ENCODE data around the gene PRR14. TPM values are rescaled to one million over a fixed set of nuclear protein-coding genes. Genes with fewer than 3 reads are reported as not detected.
A peak's percentile ranks its signal among the peaks of the same experiment; 100 is the strongest.

The PRR14 gene
- polyA plus RNA-seq, 5 donors = 38.7 to 48.3 (median 43.6) TPM

DNA sequence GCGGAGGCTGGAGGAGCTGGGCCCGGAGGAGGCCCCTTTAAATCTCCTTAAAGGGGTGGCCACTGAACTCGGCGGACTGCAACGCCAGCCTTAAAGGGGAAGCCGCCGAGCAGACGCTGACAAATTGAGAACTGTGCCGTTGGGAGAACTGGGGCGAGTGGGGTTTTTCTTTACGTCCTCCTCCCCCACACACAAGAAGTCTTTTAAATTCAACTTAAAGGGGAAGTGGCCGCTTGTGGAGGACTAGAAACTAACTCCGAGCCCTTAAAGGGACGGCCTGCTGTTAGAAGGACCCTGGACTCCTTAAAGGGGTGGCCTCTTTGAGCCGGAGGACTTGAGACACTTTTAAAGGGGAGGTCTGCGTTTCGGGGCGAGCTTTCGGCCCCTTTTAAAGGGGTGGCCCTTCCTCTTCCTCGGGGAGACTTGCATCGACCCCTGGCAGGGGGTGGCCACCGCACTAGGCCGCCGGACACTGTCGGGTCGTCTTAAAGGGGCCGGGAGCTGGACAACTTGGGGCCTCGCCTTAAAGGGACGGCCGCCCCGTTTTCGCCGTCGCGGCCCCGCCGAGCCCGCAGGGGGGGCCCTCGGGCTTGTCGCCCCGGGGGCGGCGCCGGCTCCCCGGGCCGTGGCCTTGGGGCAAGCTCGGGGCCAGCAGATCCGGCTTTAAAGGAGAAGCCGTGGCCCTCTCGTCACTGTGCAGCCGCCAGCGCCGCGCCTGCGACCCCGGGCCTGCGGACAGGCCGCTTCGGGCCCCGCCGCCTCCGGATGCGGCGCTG, 8.2 kb downstream of the PRR14 start:
- no peak for DNase-seq

- peak in 1 of 2 donors; percentile 21 for DNase-seq
Measured at GRCh38 chr16:30659507-30660423, 9.0 kb downstream of the PRR14 start.

GRCh38 chr16:30660424-30661261, 9.9 kb downstream of the PRR14 start:
- DNase-seq = no peak

DNA sequence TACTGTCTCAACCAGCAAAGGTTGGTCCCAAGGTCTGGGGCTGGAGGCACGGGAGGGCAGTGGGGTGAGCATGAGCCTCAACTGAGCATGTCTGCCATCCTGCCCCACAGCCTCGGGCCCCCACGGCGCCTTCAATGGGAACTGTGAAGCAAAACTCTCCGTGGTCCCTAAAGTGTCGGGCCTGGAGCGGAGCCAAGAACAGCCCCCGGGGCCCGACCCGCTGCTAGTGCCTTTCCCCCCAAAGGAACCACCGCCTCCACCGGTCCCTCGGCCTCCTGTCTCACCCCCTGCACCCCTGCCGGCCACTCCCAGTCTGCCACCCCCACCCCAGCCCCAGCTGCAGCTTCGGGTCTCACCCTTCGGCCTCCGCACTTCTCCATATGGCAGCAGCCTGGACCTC, 11.7 kb downstream of the PRR14 start:
- DNase-seq = no peak

DNA sequence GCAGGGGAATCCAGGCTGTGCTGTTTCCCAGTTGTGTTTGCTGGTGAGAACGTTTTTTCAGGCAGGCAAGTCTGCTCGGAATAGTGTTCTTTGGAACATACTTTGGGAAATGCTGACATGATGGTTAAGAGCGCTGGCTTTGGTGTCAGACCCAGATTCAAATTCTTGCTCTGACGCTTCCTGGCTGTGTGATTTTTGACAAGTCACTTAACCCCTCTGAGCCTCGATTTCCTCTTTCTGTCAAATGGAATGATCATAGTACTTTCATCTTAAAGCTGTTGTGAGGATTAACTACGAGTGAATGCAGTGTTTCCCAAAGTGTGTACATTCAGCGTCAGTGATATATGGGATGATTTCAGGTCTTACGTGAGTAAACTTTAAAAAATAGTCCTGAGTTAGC, 12.3 kb downstream of the PRR14 start:
- no peak for DNase-seq

DNA sequence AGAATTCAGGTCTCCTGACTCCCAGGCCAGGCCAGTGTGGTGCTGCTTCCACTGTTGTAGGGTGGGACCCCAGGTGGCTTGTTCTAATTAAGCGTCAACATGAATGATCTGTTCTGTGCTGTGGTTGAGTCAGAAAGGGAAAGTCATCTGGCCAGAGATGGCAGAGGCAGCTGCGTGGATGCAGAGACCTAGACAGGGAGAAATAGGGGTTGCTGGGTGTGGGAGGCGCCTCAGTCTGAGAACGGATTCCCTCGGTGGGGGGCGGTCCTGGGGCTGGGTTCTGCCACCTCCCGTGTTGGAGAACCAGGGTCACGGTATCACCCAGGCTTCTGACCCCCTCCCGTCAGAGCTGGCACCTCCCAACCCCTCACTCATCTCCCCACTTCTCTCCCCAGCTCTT, 13.1 kb downstream of the PRR14 start:
- DNase-seq = no peak

DNA sequence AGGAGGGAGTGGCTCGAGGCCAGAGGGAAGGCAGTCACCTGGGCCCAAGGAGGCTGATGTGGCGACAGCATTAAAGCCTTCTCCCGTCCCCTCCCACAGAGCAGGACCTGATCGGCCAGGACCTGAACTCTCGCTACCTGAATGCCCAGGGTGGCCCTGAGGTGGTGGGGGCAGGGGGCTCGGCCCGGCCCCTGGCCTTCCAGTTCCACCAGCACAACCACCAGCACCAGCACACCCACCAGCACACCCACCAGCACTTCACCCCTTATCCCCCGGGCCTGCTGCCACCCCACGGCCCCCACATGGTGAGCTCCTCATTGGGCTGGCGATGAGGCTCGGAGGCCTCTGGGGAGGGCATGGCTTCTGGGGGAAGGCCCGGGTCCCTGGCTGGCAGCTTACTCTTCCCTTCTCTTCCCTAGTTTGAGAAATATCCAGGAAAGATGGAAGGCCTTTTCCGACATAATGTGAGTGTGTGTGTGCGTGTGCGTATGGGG, 13.9 kb downstream of the PRR14 start:
- DNase-seq = no peak

DNA sequence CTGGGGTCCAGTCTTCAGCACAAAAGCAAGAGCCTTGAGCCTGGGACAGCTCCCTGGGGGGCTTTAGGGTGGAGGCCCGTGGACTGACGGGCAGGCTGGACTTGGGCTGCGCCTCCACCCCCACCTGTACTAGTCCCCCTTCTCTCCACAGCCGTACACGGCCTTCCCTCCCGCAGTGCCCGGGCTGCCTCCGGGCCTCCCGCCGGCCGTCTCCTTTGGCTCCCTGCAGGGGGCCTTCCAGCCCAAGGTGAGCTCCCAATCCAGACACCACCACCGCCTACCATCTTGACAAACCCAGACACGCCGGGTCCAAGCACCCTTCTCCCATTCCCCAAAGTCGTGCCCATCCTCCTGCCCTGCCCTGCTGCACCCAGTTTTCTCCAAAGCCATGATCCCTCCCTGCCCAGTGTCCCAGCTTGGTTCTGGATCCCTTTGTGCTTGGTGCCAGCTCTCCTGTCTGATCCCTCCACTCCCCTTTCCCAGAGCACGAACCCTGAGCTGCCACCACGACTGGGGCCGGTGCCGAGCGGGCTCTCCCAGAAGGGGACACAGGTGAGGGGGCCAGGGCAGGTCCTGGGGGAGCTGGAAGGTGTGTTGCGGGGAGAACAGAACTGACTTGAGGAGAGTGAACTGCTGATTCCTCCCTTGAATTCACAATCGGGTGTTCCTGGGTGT, 14.5 kb downstream of the PRR14 start:
- DNase-seq = no peak

GRCh38 chr16:30665830-30666190, 15.1 kb downstream of the PRR14 start:
- DNase-seq = no peak

DNA sequence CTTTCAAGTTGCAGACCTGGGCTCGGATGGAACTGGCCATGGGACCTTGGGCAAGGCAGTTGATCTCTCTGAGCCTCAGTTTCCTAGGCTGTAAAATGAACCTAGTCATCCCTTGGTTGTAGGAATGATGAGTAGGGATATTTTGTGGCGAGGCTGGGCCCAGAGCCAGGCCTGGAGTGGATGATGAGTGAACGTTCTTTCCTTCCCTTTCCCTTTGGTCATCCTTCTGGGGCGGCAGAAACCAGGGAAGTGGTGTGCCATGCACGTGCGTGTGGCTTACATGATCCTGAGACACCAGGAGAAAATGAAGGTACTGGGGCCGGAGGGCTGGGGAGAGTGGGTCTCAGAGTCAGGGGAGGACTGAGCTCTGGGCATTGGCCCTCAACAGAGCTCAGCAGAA, 15.9 kb downstream of the PRR14 start:
- DNase-seq = no peak

- no peak for DNase-seq
Measured at GRCh38 chr16:30667361-30667905, 16.7 kb downstream of the PRR14 start.

DNA sequence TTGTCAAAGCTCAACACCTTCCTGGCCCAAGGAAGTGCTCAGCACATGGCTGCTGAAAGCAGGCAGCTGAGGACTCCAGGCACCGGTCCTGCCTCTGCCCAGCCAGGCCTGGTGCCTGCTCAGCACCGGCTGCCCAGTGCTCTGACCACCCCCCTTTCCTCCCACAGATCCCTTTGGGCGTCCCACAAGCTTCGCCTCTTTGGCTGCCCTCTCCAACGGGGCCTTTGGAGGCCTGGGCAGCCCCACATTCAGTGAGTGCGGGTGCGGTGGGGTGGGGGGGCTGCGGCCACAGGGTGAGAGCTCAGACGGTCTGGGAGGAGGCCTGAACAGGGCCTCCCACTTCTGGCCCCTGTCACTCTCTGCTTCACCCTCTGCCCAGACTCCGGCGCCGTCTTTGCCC, 17.6 kb downstream of the PRR14 start:
- no peak for DNase-seq

DNA sequence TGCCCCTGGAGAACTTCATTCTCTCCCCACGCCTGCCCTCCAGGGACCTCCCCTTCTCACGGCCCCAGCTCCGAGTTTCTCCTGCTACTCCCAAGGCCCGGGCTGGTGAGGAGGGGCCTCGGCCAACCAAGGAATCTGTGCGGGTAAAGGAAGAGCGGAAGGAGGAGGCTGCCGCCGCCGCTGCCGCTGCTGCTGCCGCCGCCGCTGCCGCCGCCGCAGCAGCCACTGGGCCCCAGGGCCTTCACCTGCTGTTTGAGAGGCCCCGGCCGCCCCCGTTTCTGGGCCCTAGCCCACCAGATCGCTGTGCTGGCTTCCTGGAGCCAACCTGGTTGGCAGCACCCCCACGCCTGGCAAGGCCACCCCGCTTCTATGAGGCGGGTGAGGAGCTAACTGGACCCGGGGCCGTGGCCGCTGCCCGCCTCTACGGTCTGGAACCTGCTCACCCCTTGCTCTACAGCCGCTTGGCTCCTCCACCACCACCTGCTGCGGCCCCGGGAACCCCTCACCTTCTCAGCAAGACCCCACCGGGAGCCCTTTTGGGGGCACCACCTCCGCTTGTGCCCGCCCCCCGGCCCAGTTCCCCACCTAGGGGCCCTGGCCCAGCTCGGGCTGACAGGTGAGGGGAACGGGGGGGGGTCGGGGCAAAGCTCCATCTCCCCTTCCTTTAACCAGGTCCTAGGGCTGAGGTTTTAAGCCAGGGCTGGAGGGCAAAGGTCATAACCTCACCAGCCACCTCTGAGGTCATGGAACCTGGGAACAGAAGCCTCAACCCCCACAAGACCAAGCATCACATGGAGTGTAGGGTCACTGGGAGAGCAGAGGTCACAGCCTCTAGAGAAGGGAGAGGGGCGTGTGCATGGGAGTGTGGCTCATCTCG, 18.5 kb downstream of the PRR14 start:
- DNase-seq = no peak

- no peak for DNase-seq
Measured at GRCh38 chr16:30669903-30670824, 19.4 kb downstream of the PRR14 start.

GRCh38 chr16:30675143-30675542, 24.4 kb downstream of the PRR14 start:
- DNase-seq = no peak

GRCh38 chr16:30677931-30678585, 27.3 kb downstream of the PRR14 start:
- no peak for DNase-seq

GRCh38 chr16:30678586-30678970, 27.8 kb downstream of the PRR14 start:
- no peak for DNase-seq

DNA sequence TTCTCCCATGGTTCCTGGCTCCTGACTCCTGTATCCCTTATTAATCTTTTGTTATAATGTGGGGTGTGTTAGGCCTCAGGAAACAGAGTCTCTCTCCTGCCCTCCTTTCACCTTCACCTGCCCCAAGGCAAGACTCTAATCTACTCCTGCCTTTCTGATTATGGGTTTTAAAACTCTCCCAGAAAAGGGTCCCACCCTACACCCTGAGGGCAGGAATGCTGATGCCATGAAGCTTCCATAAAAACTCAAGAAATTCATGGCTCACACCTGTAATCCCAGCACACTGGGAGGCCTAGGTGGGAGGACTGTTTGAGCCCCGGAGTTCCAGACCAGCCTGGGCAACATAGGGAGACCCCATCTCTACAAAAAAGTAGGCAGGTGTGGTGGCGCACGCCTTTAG, 29.6 kb downstream of the PRR14 start:
- DNase-seq = no peak

Measured in right lung (tissue), 5 donors.